Astrocyte (in vitro differentiated cells and primary cell): ENCODE results near the gene KRT82.

Source experiments
- CTCF ChIP-seq: IDR thresholded peaks from 2 replicates; pipeline ENCODE4 v1.5.1; 2011; ENCODE audit warnings: low read depth, mild to moderate bottlenecking, inconsistent platforms, low read length, moderate library complexity; ENCODE audit not compliant: insufficient read depth
- EZH2 ChIP-seq: IDR thresholded peaks from 2 replicates; pipeline ENCODE4 v1.6.1; 2012; ENCODE audit warnings: mild to moderate bottlenecking, low read length, inconsistent platforms; ENCODE audit not compliant: insufficient read depth

DNA sequence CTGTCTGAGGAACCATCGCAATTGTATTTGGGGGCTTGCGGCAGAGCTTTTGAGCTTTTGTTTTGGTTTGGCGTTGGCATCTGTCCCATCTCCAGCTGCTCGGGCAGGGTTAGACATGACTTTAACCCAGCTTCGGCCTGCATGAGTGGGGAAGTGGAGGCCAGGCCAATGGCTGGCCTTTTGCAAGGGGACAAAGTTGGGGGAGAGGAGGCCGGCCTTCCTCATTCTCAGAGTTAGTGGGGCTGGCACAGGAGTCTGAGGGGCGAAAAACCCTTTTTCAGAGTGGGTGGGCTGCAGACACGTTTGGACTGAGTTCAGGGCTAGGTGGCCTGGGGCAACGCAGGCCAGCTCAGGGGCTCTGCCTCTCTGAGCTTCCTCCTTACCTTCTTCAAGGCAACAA is 5.2 kb downstream of the KRT82 start:
- no peak for TF ChIP-seq CTCF
- TF ChIP-seq EZH2, result no peak
